IPS-15b (cell line): ENCODE measurements around the gene OOSP4A.
"Not testable (repeated sequence)": the region's sequence is repeated elsewhere in the genome, so short reads cannot be mapped to it uniquely, and the experiment has no call there.

ENCODE experiments used
- H3K27me3 ChIP-seq: one replicate; pipeline ENCODE4 v1.6.1; 2013; ENCODE audit warnings: low read length; ENCODE audit not compliant: control insufficient read depth, insufficient read depth
- H3K36me3 ChIP-seq: one replicate; pipeline ENCODE4 v1.6.1; 2013; ENCODE audit warnings: low read length; ENCODE audit not compliant: control insufficient read depth, insufficient read depth
- H3K4me1 ChIP-seq: one replicate; pipeline ENCODE4 v1.6.1; 2013; ENCODE audit warnings: mild to moderate bottlenecking, low read length; ENCODE audit not compliant: control insufficient read depth, insufficient read depth
- H3K4me3 ChIP-seq: one replicate; pipeline ENCODE4 v1.5.1; 2013; ENCODE audit warnings: low read depth, low read length
- H3K9ac ChIP-seq: one replicate; pipeline ENCODE4 v1.6.1; 2013; ENCODE audit warnings: low read depth, mild to moderate bottlenecking, low read length
- H3K9me3 ChIP-seq: one replicate; pipeline ENCODE4 v1.6.1; 2013; ENCODE audit warnings: mild to moderate bottlenecking, low read length; ENCODE audit not compliant: control insufficient read depth, insufficient read depth

Gene OOSP4A

DNA sequence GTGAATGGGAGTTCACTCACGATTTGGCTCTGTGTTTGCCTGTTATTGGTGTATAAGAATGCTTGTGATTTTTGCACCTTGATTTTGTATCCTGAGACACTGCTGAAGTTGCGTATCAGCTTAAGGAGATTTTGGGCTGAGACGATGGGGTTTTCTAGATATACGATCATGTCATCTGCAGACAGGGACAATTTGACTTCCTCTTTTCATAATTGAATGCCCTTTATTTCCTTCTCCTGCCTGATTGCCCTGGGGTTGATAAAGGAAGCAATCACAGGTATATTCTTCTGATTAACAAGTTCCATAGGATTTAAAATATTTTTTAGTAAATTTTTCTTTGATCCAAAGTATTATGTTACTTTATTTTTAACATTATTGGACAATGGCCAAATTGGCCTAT is 18.2 kb downstream of the OOSP4A start:
- not testable (repeated sequence) for H3K27me3 ChIP-seq, H3K4me1 ChIP-seq, H3K4me3 ChIP-seq, H3K9ac ChIP-seq, H3K36me3 ChIP-seq, H3K9me3 ChIP-seq

- no peak overlapping the region for H3K4me3 ChIP-seq
- H3K9me3 ChIP-seq = no peaks in the 10 kb centered on the region
- no peaks in the 10 kb centered on the region for H3K36me3 ChIP-seq
- H3K4me1 ChIP-seq = no peaks in the 10 kb centered on the region
- H3K9ac ChIP-seq = no peak overlapping the region
- H3K27me3 ChIP-seq = no peaks in the 10 kb centered on the region
Observed at GRCh38 chr11:59983212-59983611, 19.4 kb downstream of the OOSP4A start.

- H3K9ac ChIP-seq = no peak overlapping the region
- no peak overlapping the region for H3K4me3 ChIP-seq
- no peaks in the 10 kb centered on the region for H3K27me3 ChIP-seq
- no peaks in the 10 kb centered on the region for H3K9me3 ChIP-seq
- H3K4me1 ChIP-seq = no peaks in the 10 kb centered on the region
- no peaks in the 10 kb centered on the region for H3K36me3 ChIP-seq
Observed at GRCh38 chr11:59984368-59984767, 20.5 kb downstream of the OOSP4A start.

DNA sequence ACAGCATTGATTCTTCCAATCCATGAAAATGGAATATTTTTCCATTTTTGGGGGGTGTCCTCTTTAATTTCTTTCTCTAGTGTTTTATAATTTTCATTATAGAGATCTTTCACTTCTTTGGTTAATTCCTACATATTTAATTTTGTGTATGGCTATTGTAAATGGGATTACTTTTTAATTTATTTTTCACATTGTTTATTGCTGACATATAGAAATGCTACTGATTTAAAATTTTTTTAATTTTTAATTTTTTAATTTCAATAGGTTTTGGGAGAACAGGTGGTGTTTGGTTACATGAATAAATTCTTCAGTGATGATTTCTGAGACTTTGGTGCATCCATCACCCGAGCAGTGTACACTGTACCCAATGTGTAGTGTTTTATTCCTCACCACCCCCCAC is 26.6 kb downstream of the OOSP4A start:
- H3K4me3 ChIP-seq = no peak overlapping the region
- no peaks in the 10 kb centered on the region for H3K4me1 ChIP-seq
- no peaks in the 10 kb centered on the region for H3K36me3 ChIP-seq
- H3K9ac ChIP-seq = no peak overlapping the region
- no peaks in the 10 kb centered on the region for H3K27me3 ChIP-seq
- H3K9me3 ChIP-seq = no peaks in the 10 kb centered on the region

- Histone ChIP-seq H3K9ac (no peak overlapping the region), H3K9me3 (no peaks in the 10 kb centered on the region), H3K36me3 (no peaks in the 10 kb centered on the region), H3K27me3 (no peaks in the 10 kb centered on the region), H3K4me3 (no peak overlapping the region), H3K4me1 (no peaks in the 10 kb centered on the region)
Observed at GRCh38 chr11:59992425-59992824, 28.6 kb downstream of the OOSP4A start.

DNA sequence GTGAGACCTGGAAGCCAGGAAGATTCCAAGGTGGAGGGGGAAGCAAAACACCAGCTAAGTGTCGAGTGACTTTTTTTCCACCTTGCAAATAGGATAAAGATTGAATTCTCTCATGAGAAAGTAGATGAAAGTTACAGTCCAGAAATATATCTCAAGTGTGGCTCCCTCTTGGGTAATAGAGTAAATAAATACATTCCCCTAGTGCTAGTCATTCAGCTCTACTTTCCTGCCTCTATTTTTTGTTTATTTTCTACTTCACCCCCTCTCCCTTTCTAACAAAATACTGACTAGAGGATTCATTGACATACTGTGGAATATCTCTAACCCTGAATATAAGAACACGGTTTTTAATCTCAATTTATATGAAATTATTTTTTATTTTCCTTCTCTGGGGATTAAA is 34.0 kb downstream of the OOSP4A start:
- Histone ChIP-seq H3K27me3 (no peaks in the 10 kb centered on the region), H3K4me1 (no peaks in the 10 kb centered on the region), H3K36me3 (no peaks in the 10 kb centered on the region), H3K9ac (no peak overlapping the region), H3K9me3 (no peaks in the 10 kb centered on the region), H3K4me3 (no peak overlapping the region)

DNA sequence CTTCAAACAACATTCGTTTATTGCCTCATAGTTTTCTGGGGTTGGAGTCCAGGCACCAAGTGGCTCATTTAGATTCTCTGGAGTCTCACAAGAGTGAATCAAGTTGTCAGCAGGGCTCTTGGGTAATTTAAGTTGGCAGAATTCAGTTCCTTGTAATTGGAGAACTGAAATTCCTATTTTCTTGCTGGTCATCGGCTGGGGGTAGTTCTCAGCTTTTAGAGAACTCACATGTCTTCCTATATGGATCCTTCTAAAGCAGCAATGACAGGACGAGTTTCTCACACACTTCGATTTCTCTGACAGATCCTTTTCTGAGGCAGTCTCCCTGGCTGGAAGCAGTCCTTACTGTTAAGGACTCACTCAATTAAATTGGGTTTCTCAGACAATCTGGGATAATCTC is 35.9 kb downstream of the OOSP4A start:
- Histone ChIP-seq H3K9ac (no peak overlapping the region), H3K4me3 (no peak overlapping the region), H3K36me3 (no peaks in the 10 kb centered on the region), H3K27me3 (no peaks in the 10 kb centered on the region), H3K9me3 (no peaks in the 10 kb centered on the region), H3K4me1 (no peaks in the 10 kb centered on the region)

- Histone ChIP-seq H3K9ac (no peak overlapping the region), H3K36me3 (no peaks in the 10 kb centered on the region), H3K27me3 (no peaks in the 10 kb centered on the region), H3K9me3 (no peaks in the 10 kb centered on the region), H3K4me1 (no peaks in the 10 kb centered on the region), H3K4me3 (no peak overlapping the region)
Observed at GRCh38 chr11:60003729-60004128, 39.9 kb downstream of the OOSP4A start.

GRCh38 chr11:60005360-60005759 is 41.5 kb downstream of the OOSP4A start:
- Histone ChIP-seq H3K9me3 (no peaks in the 10 kb centered on the region), H3K36me3 (no peaks in the 10 kb centered on the region), H3K4me1 (no peaks in the 10 kb centered on the region), H3K9ac (no peak overlapping the region), H3K4me3 (no peak overlapping the region), H3K27me3 (no peaks in the 10 kb centered on the region)

DNA sequence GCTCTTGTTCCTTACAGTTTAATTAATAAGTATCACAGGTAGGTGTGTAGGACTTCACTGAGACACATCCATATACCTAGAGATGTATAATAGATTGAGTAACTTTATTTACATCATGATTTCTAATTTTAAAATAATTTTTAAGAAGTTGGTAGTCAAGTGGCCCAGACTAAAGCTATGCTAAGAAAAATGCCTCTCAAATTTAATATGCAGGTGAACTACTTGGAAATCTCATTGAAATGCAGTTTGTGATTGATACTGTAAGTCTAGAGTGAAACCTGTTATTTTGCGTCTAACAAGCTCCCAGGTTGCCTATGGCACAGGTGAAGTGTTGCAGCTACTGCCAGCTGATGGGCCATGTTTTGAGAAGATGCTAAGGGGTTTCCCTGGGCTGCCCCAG is 53.0 kb downstream of the OOSP4A start, which contains the start of gene OOSP4B:
TSS of gene OOSP4B (plus strand) at position 301 of the 400 bp plus-strand sequence.
- H3K27me3 ChIP-seq = no peaks in the 10 kb centered on the region
- H3K9me3 ChIP-seq = no peaks in the 10 kb centered on the region

GRCh38 chr11:60018058-60018457 is 54.2 kb downstream of the OOSP4A start:
- Histone ChIP-seq H3K9ac (no peak overlapping the region), H3K4me3 (no peak overlapping the region), H3K36me3 (no peaks in the 10 kb centered on the region), H3K4me1 (peaks cover 11% of the 10 kb centered on the region), H3K27me3 (no peaks in the 10 kb centered on the region), H3K9me3 (no peaks in the 10 kb centered on the region)

More for the DNA sequence above, 53.0 kb downstream of the OOSP4A start, which contains the start of gene OOSP4B:
- Histone ChIP-seq H3K4me1 (peaks cover 11% of the 10 kb centered on the region), H3K36me3 (no peaks in the 10 kb centered on the region), H3K4me3 (no peak within 1 kb of the TSS), H3K9ac (no peak within 1 kb of the TSS)
